Suppressor macrophage treated with lipopolysaccharide for 4 hours (primary cell): ENCODE results near the gene EGFLAM.
"Not testable (repeated sequence)": the region's sequence is repeated elsewhere in the genome, so short reads cannot be mapped to it uniquely, and the experiment has no call there.

Source experiments
- DNase-seq: peaks from one replicate; pipeline ENCODE4 v3.0.0-alpha.2; 2020

The EGFLAM gene

DNA sequence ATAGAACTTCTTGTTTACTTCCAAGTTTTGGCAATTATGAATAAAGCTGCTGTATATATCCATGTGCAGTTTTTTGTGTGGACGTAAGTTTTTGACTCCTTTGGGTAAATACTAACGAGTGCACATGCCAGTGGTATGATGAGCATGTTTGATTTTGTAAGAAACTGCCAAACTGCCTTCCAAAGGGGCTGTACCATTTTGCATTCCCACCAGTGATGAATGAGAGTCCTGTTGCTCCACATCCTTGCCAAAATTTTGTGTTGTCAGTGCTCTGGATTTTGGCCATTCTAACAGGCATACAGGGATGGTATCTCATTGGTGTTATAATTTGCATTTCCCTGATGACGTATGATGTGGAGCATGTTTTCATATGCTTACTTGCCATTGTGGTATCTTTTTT lies 73.5 kb downstream of the EGFLAM start:
- DNase-seq = no peak

DNA sequence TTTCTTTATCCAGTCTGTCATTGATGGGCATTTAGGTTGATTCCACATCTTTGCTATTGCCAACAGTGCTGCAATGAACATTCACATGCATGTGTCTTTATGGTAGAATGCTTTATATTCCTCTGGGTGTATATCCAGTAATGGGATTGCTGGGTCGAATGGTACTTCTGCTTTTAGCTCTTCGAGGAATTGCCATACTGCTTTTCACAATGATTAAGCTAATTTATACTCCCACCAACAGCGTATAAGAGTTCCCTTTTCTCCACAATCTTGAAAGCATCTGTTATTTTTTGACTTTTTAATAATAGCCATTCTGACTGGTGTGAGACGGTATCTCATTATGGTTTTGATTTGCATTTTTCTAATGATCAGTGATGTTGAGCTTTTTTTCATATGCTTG lies 74.8 kb downstream of the EGFLAM start:
- DNase-seq = not testable (repeated sequence)

DNA sequence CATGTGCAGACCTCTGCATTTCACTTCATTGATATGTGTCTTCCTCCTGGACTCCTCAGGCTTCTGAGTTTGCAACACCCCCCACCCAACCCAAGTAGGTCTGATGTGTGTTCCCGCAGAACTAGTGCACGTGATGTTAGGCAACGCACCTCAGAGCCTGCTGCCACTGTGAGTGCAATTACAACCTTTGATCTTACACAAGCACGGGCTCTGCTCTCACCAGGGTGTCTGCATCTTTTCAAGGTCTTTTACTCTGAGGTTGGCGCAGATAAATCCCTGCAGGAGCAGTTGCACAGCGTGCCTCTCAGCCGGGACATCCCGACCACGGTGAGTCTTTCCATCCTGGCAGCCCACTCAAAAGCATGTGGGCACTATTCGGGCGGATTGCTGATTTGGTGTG lies 80.1 kb downstream of the EGFLAM start:
- no peak for DNase-seq

DNA sequence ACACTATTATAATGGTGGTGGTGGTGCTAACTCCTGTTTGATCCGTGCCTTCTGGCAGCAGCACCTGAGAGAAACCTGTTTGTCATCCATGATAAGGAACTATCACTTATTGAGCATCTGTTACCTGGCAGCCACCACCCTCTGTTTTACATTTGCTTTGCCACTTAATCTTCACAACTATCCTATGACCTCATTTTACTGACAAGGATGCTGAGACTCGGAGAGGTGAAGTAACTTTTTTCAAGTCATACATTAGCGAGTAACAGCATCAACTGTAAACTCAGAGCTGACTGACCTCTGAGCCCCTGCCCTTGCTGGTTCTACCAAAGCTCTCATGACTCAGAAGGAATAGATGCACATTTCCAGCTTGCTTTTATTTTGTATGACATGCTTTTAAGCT lies 81.1 kb downstream of the EGFLAM start:
- DNase-seq = no peak

DNA sequence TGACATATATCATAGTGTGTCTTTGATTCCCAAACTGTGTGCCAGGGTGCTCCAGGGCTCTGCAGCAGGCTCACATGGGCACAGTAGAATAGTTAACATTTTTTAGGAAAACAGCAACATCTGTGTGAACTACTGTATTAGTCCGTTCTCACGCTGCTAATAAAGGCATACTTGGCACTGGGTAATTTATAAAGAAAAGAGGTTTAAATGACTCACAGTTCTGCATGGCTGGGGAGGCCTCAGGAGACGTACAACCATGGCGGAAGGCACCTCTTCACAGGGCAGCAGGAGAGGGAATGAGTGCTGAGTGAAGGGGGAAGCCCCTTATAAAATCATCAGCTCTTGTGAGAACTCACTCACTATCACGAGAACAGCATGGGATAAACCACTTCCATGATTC lies 82.7 kb downstream of the EGFLAM start:
- no peak for DNase-seq

DNA sequence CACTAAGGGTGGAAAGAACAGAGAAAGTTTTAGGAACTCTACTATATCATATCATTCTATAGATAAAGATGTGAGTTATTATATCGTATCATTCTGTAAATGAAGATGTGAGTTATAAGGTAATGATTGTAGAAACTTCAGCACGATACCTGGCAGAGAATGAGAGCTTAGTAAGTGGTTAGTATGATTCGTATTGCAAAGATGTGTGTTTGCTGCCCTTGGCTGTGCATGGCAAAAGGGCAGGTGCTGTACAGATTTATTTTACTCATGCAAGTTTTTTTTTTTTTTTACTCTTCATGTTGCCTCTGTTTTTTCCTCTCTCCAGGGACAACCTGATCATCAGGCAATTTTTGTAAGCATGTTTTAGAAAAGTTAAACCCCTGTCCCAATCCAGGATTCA lies 83.3 kb downstream of the EGFLAM start:
- no peak for DNase-seq

DNA sequence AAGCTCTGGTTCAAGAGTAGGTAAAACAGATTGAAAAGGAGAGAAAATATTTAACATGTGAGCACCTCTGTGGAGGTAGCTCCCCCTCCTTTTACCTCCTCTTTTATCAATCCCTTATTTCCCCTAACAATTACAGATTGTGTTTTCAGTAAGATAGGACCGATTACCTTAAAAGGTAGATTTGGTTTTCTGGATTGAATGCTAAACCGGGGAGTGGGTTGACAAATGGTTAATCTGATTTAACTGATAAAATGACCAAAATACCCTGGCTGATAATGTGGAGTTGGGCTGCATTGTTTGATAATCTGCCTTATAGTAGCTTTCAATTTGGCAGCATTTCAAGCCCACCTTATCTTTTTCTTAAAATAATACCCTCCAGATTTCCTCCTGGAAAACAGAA lies 83.9 kb downstream of the EGFLAM start:
- no peak for DNase-seq

DNA sequence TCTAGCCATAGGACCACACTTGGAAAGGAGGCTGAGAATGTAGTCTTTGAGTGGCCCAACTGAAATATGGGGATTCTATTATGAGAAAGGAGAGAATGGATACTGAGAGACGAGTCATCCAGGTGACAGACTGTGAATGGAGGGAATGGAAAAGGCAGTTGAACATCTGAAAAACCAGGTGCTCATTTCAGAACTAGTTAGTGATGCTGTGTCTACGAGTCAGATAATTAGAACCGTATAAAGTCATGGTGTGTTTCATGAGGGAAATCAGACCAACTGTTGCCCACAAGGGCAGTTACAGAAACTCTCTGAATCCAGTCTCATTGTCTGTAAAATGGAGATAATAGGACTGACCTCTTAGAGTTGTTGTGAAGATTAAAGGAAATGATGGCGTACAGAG lies 86.5 kb downstream of the EGFLAM start:
- no peak for DNase-seq

DNA sequence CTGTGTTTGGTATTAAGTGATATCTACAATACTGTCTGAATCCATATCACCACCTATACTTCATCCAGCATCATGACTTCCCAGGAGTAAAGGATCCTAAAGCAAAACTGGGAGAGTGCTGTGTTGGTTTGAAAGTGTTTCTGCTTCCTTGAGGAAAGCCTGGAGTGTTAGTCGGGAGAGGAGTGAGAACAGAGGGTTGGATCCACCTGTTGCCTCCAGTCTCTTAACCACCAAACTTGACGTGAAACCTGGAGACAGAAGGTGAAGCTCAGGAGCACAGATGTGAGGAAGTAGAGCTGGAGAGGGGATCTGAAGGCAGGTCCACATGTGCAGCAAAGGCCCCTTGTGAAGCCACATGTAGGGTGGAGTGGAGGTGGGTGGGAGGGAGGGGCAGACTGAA lies 88.2 kb downstream of the EGFLAM start:
- DNase-seq = no peak

DNA sequence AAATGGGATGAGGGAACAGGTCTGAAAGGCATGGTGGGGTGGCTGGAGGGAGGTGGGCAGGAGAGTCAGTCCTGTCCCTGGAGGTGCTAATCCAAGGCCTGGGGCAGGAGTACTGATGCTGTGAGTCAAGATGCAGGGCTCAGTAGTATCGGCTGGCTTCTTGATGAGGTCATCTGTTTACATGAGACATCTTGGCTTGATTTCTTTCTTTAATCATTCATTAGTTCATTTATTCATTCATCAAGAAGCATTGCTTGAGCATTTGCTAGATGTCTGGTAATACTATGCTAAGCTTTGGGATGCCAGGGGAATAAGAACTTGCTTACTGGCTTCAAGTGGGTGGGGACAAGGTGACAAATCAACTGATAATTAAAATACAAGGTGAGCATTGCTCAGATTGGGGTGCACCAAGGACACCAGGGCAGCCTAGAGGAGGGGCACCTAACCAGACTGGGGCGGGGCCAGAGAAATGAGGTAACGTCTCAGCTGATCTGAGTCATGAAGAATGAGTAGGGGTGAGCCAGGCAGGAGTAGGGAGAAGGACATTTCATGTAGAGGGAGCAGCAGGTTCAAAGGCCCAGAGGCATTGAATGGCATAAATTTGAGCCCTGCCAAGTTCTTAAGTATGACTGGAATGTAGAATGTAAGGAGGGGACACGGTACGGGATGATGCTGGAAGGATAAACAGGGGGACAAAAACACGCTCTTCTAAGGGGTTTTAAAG lies 88.8 kb downstream of the EGFLAM start:
- DNase-seq = no peak

DNA sequence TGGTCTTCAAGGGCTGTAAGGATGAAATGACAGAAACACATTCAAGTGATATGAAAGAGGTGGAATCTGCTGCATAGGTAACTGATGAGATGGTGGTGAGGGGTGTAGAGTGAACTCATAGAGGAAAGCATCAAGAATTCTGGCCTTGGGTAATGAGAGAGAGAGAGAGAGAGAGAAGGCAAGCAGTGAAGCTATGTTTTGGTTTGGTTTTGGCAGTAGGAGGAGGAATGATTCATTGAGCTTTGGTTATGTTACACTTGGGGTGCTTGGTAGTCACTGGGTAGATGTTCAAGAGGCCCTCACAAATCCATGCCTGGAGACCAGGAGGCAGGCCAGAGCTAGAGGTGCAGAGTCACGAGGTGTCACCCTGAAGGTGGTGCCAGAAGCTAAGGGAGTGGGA lies 89.5 kb downstream of the EGFLAM start:
- no peak for DNase-seq

DNA sequence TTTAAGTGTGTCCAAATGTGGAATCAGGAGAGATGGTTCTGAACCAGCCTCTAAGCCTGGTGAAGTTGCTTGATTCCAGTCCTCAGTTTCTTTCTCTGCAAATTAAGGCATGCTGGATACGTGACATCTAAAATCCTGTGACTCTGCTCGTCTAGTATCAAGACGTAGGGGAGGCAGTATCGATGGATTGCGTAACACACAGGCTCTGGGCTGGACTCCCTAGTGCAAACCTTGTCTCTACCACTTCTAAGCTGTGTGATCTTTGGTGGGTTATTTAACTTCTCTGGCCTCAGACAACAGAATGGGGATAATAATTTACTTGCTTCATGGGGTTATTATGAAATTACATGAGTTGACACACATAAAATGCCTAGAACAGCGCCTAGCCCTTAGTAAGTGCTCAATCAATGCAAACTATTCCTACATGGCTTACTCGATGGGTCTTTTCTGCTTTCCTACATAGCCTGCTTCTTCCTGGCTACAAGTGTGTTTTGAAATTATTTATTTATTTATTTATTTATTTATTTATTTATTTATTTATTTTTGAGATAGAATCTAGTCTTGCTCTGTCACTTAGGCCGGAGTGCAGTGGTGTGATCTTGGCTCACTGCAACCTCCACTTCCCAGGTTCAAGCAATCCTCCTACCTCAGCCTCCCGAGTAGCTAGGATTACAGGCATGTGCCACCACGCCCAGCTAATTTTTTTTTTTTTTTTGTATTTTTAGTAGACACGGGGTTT lies 102.1 kb downstream of the EGFLAM start:
- DNase-seq = no peak

DNA sequence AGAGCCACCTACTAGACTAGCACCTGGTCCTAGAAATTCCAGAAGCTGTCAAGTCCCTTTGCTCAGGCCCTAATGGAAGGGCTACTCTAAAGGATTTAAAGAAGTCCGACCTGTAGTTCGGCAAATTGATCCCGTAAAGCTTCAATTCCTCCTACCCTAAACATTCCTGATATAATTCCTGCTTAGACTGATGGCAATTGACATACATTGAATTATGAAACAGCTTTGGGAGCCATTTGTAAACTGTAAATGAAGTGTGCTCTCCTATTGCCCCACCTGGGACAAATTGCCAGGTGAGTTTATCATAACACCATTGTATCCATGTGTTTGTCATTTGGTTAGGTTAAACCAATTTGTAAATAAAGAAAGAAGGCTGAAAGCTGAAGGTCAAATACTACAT lies 104.4 kb downstream of the EGFLAM start:
- no peak for DNase-seq

DNA sequence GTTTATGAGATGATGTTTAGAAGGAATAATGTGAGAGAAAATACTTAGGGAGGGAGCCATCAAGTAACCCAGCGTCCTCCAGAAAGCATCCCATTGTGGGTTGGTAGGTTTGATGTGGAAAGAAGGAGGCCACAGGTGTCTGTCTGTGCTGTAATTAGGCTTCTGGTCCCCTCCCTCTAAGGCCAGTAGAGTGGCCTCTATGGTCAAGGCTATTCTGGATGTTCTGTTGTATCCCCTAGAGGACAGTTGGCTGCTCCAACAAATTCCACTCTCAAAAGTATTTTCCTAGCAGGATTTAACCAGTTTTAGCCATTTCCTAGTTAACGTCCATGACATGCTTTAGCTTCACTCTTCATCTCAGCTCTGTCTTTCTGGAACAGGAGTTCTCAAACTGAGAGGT lies 106.5 kb downstream of the EGFLAM start:
- no peak for DNase-seq

DNA sequence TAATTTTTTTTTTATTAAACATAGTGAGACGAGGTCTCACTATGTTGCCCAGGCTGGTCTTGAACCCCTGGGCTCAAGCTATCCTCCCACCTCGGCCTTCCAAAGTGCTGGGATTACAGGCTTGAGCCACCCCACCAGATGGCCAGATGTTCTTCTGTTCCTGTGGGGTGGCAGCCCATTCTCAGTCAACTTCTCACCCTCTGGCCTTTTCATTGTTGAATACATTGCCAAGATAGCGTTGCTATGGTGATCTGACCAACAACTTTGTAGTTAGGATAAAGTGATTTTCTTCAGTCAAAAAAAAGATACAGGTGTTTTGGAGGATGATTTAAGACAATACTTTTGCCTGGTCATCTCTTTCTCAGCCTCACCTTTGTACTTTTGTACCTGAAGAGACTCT lies 109.1 kb downstream of the EGFLAM start:
- no peak for DNase-seq

DNA sequence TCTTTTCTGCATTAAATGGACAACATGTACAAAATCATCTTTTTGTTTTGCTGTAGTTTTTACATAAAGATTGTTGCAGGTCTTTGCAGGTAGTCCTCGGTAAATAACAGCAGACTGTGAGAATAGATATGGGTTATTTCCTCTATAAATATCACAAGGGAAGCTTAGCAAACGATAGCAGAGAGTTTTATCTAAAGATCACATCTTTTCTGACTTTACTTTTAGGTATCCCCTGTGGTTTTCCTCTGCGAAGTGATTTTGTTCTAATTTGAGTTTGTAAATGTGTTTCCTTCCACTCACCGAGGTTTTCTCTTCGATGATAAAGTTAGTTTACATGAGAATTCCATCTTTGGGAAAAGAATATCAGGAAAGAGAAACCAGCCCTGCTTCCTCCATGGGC lies 109.6 kb downstream of the EGFLAM start:
- no peak for DNase-seq

DNA sequence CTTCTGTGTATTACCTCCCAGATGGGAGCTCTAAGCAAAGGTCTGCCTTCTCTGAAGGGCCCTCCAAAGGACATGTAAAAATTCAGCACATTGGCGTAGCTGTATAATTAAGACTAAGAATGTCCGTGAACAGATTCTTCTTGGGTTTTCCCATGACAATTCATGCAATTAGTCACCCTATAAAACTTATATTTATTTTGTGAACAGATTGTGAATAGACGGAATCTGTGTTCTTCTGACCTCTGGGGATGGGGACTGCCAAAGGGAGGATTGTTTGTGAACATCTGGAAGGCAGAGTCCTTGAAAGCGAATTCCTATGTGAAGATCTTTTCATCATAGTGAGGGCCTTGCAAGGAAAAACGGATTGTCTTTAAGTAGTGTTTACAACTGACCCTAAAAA lies 111.3 kb downstream of the EGFLAM start:
- no peak for DNase-seq

DNA sequence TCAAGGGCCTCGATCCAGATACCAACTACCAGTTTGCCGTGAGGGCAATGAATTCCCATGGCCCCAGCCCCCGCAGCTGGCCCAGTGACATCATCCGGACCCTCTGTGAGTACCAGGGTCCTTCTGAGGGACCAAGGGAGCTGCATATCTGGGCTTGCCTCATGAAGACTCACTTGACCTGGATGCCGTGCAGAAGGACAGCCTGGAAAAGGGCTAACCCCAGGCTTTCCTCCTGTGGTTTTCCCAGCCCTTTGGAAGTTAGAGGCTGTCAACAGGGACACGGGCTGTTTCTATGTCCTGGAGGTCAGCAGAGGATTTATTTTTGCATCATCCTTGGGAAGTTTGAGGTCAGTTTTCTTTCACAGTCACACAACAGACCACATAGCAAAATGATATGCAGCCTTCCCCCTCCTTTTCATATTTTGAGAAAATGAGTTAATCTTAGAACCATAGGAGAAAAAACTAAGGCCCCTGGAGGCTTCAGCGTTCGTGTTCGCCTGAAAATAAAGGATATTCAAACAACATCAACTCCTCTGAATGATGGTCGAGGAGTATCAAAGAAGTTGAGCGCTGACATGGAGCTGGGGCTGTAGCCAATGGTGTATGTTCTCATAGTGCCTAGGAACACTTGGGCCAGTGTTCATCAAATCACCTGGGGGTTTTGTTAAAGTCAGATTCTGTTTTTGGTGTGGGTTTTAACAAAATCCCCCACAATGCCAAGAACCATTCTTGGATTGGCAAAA lies 112.2 kb downstream of the EGFLAM start:
- no peak for DNase-seq

DNA sequence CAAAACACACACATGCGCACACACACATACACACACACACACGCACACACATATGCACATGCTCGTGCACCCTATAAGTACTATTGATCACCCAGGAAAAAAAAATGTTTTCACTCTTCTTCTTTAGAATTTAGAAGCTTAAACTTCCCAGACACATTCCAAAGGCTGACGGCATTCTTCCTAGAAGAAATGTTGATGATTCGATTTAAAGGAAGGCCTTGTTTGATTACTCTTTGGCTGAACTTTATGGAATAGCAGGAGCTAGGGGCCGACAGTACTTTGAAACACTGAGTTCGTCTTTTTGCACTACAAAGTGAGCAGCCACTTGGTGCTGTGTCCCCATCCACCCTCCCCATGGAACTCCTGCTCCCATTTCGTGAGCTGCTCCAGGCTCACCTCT lies 113.2 kb downstream of the EGFLAM start:
- DNase-seq = no peak

DNA sequence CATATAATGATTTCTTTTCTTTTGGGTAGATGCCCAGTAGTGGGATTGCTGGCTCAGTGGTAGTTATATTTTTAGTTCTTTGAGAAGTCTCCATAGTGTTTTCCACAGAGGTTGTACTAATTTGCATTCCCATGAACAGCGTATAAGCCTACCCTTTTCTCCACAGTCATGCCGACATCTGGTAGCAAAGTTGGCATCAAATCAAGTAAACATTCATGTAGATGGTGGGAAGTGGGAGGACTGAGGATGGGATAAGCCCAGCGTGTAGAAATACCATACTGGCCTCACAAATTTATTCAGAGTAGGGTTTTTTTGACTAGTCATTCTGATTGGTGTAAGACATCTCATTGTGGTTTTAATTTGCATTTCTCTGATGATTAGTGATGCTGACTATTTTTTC lies 115.4 kb downstream of the EGFLAM start:
- DNase-seq = no peak

DNA sequence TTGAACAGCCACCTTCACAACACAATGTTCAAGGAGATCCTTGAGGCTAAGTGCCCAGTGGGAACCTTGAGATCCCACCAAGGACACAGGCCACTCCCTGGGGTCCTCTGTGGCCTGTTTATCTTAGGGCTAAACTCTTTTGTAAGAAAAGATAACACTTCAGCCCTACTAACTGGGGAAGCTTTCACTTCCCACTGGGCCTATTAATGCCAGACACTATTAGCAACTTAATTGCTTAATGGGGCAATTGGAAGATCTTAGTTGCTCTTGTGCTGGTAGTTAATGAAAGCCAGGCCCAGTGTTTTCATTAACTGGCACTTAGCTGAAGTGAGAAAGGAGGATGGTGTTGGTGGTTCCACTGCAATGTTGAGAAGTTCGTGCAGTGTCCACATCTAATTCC lies 117.1 kb downstream of the EGFLAM start:
- no peak for DNase-seq

DNA sequence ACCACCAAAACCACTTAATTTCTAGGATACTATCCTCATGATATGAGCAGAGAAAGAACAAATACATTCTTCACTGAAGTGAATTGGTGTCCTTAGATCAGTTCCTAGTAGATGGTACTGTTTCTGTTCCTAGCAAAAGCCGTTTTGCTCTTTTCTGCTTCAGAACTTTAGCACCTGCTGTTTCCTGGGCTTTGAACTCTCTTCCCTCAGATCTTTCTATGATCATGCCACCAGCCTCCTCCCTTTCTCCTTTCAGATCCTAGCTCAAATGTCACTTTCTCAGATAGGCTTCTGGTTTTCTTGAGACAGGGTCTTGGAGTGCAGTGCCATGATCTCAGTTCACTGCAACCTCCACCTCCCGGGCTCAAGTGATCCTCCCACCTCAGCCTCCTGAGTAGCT lies 118.0 kb downstream of the EGFLAM start:
- no peak for DNase-seq

DNA sequence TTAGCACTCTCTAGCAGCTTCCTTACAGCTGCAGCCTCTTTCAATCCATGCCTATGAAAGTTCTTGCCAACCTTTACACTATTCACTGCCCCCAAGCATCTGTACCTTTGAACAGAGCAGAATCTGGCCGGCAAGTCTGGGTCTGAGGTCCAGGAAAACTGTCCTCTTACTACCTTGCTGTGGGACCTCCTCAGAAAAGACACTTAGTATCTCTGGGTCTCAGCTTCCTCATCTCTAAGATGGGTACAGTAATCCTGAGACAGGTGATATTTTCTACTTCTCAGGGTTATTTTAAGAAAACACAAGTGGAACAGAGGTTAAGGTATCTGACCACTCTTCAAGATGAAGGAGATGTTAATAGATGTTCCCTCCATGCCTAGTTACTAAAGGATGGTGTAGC lies 120.2 kb downstream of the EGFLAM start:
- no peak for DNase-seq

DNA sequence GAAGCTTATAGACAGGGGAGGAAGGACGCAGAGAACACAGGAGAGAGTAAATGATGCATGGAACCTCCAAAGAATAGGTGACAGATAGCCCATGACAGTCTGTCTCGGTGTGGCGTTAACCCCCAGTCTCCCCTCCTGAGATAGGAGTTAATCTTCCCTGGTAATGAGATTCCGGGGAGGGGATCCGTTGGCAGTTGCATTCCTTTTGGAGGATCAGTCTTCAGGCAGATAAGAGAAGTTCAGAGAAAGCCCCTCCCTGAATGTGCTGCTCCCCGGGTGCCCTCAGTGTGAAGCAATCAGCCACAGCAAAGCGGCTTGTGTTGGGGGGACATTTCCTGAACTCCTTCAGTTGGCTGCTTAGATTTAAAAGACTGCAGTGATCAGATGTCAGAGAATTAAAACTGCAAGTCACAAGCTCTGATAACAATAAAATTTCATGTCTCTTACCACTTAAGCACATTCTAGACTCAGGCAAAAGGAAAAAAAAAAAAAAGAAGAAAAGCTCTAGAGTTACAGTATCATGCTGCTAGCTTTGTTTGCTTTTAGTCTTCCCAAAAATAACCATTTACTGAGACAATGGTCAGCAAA lies 121.1 kb downstream of the EGFLAM start:
- DNase-seq = no peak
